ENCODE data around the gene CELF5. TPM values are rescaled to one million over a fixed set of nuclear protein-coding genes. Genes with fewer than 3 reads are reported as not detected.

The CELF5 gene
- total and polyA plus RNA-seq, 9 of the 15 experiments (the other 6 are each of a cell fraction or from before 2014, with no cell fraction given), result 0.01 to 0.56 (median 0.22) TPM

GRCh38 chr19:3184847-3185460 is 39.5 kb upstream of the CELF5 start (continued):
- TF ChIP-seq CHAMP1 (IDR thresholded peaks at IDR 0.05) (no peak), PRDM10 (IDR thresholded peaks at IDR 0.05; ENCODE audit: partially characterized antibody) (peak; percentile 93), ESRRA (IDR thresholded peaks at IDR 0.05; ENCODE audit: borderline replicate concordance, low read depth) (no peak), CBX1 (IDR thresholded peaks at IDR 0.05; ENCODE audit: low read depth) (peak; percentile 65; the same call in 1 of the 2 replicates), ZNF592 (IDR thresholded peaks at IDR 0.05) (no peak), NKRF (IDR thresholded peaks at IDR 0.05; ENCODE audit: borderline replicate concordance) (peak; percentile 99), FOXJ2 (tag; IDR thresholded peaks at IDR 0.05) (peak; percentile 14; the same call in 1 of the 2 replicates), NFE2 (IDR thresholded peaks at IDR 0.05; ENCODE audit: low read depth) (peak; percentile 83), GATA2 (CRISPR knock-in tag; IDR thresholded peaks at IDR 0.05) (peak; percentile 6; the same call in 1 of the 2 replicates), SAP30 (IDR thresholded peaks at IDR 0.05; ENCODE audit: borderline replicate concordance, insufficient read depth, low read depth, low read length, poor library complexity, severe bottlenecking) (peak; percentile 100), SIN3A (IDR thresholded peaks at IDR 0.05; ENCODE audit: borderline replicate concordance in 2 of 2, control insufficient read depth in 1 of 2, low read depth in 2 of 2, low read length in 2 of 2) (peak; percentile 89 to 92; a peak in 3 of 4 replicates), ZKSCAN1 (IDR thresholded peaks at IDR 0.05; ENCODE audit: low read depth, low read length) (0 out of 2 replicates have a peak, but pooled peaks have one; percentile 2), ZNF316 (IDR thresholded peaks at IDR 0.05) (peak; percentile 87), SMAD4 (CRISPR knock-in tag; conservative IDR thresholded peaks at IDR 0.05) (0 out of 2 replicates have a peak, but pooled peaks have one; percentile 0)

Data from K562 (cell line).